HL-60 (cell line): ENCODE data around the gene CCP110.

Source experiments
- CTCF ChIP-seq: IDR thresholded peaks from one replicate; pipeline ENCODE4 v1.5.1; 2011; ENCODE audit warnings: low read length, control low read depth, inconsistent platforms; ENCODE audit not compliant: insufficient read depth
- GABPA ChIP-seq: IDR thresholded peaks from 2 replicates; pipeline ENCODE4 v1.6.1; 2012; ENCODE audit warnings: low read depth
- POLR2AphosphoS5 ChIP-seq: IDR thresholded peaks from 2 replicates; pipeline ENCODE4 v1.6.1; 2012; ENCODE audit warnings: low read depth
- TF ChIP-seq, protein P1 (sequence below): IDR thresholded peaks from 2 replicates; pipeline ENCODE4 v1.6.1; 2012; ENCODE audit warnings: low read depth; ENCODE audit not compliant: insufficient replicate concordance

DNA sequence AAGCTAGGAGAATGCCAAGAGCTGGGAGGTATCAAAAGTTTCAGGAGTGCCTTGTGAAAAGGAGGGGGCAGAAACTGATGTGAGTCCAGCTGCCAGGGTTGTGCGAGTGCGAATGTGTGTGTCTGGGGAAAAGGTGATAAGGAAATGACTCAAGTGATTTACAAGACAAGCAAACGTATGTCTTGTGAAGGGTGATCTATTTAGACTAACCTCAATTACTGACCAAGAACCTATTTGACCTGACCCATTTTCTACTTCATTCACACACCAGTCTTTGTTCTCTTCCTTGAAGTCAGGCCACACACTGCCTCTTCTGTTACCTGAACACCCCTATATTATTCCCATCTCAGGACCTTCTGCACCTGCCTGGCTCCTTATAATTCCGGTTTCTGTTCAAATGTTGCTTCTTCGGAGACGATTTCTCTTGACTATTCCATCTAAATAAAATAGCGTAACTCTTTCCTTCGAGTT, 2.8 kb upstream of the CCP110 start:
- TF ChIP-seq POLR2AphosphoS5 (no peak), CTCF (no peak), GABPA (no peak)
- TF ChIP-seq, protein P1, sequence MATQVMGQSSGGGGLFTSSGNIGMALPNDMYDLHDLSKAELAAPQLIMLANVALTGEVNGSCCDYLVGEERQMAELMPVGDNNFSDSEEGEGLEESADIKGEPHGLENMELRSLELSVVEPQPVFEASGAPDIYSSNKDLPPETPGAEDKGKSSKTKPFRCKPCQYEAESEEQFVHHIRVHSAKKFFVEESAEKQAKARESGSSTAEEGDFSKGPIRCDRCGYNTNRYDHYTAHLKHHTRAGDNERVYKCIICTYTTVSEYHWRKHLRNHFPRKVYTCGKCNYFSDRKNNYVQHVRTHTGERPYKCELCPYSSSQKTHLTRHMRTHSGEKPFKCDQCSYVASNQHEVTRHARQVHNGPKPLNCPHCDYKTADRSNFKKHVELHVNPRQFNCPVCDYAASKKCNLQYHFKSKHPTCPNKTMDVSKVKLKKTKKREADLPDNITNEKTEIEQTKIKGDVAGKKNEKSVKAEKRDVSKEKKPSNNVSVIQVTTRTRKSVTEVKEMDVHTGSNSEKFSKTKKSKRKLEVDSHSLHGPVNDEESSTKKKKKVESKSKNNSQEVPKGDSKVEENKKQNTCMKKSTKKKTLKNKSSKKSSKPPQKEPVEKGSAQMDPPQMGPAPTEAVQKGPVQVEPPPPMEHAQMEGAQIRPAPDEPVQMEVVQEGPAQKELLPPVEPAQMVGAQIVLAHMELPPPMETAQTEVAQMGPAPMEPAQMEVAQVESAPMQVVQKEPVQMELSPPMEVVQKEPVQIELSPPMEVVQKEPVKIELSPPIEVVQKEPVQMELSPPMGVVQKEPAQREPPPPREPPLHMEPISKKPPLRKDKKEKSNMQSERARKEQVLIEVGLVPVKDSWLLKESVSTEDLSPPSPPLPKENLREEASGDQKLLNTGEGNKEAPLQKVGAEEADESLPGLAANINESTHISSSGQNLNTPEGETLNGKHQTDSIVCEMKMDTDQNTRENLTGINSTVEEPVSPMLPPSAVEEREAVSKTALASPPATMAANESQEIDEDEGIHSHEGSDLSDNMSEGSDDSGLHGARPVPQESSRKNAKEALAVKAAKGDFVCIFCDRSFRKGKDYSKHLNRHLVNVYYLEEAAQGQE: no peak
